ENCODE data around the gene ATP6V1A. TPM values are rescaled to one million over a fixed set of nuclear protein-coding genes. Genes with fewer than 3 reads are reported as not detected.

The ATP6V1A gene
- total and polyA plus RNA-seq, 2 of the 13 experiments (the other 11 are each of a cell fraction or from before 2014, with no cell fraction given) = 23.4 to 95.1 TPM

- in situ Hi-C loops (cut with HindIII; ENCODE audit: extremely low pct_ligation_motif_present, low pct_unique_long_range_greater_than_20kb) = no loop called here
- H3K9me3 ChIP-seq (ENCODE audit: low read length) = no peaks in the 10 kb centered on the region
- no TSS peak for BruUV-seq (replicated peaks)
- no peak overlapping the region for H3K9ac ChIP-seq (ENCODE audit: insufficient read depth, low read depth, low read length)
- H3K36me3 ChIP-seq (replicated peaks in 1 of 2; ENCODE audit: control insufficient read depth in 1 of 2, insufficient read depth in 2 of 2, low read length in 2 of 2) = no peaks in the 10 kb centered on the region
- ATAC-seq (no peak), DNase-seq (ENCODE audit: low spot score) (no peak), FAIRE-seq (no peak)
- ChIA-PET POLR2A (no interaction called here), CTCF (ENCODE audit: low intra/inter-chr PET ratio, low total read pairs) (no interaction called here)
- H4K20me1 ChIP-seq (ENCODE audit: insufficient read depth, low read length) = no peaks in the 10 kb centered on the region
- H3K4me3 ChIP-seq (replicated peaks in 1 of 3; ENCODE audit: insufficient read depth in 1 of 3, low read depth in 2 of 3, low read length in 3 of 3) = no peak overlapping the region
- H3K4me2 ChIP-seq (ENCODE audit: low read depth, low read length) = no peak overlapping the region
- no peaks in the 10 kb centered on the region for H3K79me2 ChIP-seq (ENCODE audit: insufficient read depth, low read length)
- intact Hi-C loops (cut with micrococcal nuclease; ENCODE audit: unreplicated experiment) = no loop called here
- H2AFZ ChIP-seq (ENCODE audit: low read length) = no peak overlapping the region
- H3K27me3 ChIP-seq (ENCODE audit: control insufficient read depth in 1 of 2, insufficient read depth in 2 of 2, low read length in 2 of 2) = no peaks in the 10 kb centered on the region; a peak in 1 of 5 replicates
- WGBS (ENCODE audit: low lambda C conversion rate) = 4% methylated on average over 3 of the region's 3 CpGs
- no peak overlapping the region for H3K27ac ChIP-seq (ENCODE audit: extremely low read length, insufficient read depth, low read length)
- TF ChIP-seq GATAD1 (CRISPR knock-in tag; IDR thresholded peaks at IDR 0.05) = no peak
- TF ChIP-seq ZNF451 (CRISPR knock-in tag; IDR thresholded peaks at IDR 0.05) = no peak
- H3K4me1 ChIP-seq (ENCODE audit: insufficient read depth, low read length) = no peaks in the 10 kb centered on the region
Observed at GRCh38 chr3:113852506-113852905, 105.7 kb downstream of the ATP6V1A start.

Other genes starting within 250 kb of the ATP6V1A start
- 11.8 and 11.9 TPM in 2 replicates for gene SPICE1, start 231.9 kb upstream of the ATP6V1A start, total RNA-seq (2016; rRNA removed; fragmentation: Illumina TruSeq; extraction: Trizol)
- 2.4 and 2.8 TPM in 2 replicates for gene SPICE1, start 231.9 kb upstream of the ATP6V1A start, polyA plus RNA-seq (2011; rRNA removed)
- 0.07 TPM in 1 of 2 replicates, not detected in the other for gene SIDT1, start 214.5 kb upstream of the ATP6V1A start, total RNA-seq (2016; rRNA removed; fragmentation: Illumina TruSeq; extraction: Trizol)
- gene SIDT1, start 214.5 kb upstream of the ATP6V1A start, polyA plus RNA-seq (2011; rRNA removed) = 0.07 TPM in 1 of 2 replicates, not detected in the other
- gene USF3, start 50.4 kb upstream of the ATP6V1A start, total RNA-seq (2016; rRNA removed; fragmentation: Illumina TruSeq; extraction: Trizol) = 6.3 and 13.3 TPM in 2 replicates
- gene USF3, start 50.4 kb upstream of the ATP6V1A start, polyA plus RNA-seq (2011; rRNA removed) = 10.9 and 15.2 TPM in 2 replicates
- gene NAA50, start 786 bp upstream of the ATP6V1A start, total RNA-seq (2016; rRNA removed; fragmentation: Illumina TruSeq; extraction: Trizol) = 233 and 352 TPM in 2 replicates
- gene NAA50, start 786 bp upstream of the ATP6V1A start, polyA plus RNA-seq (2011; rRNA removed) = 30.2 and 30.3 TPM in 2 replicates
- gene GRAMD1C, start 91.8 kb downstream of the ATP6V1A start, total RNA-seq (2016; rRNA removed; fragmentation: Illumina TruSeq; extraction: Trizol) = not detected in 2 replicates
- 0.45 and 1.0 TPM in 2 replicates for gene GRAMD1C, start 91.8 kb downstream of the ATP6V1A start, polyA plus RNA-seq (2011; rRNA removed)
- gene ZDHHC23, start 201.0 kb downstream of the ATP6V1A start, total RNA-seq (2016; rRNA removed; fragmentation: Illumina TruSeq; extraction: Trizol) = 7.8 and 8.8 TPM in 2 replicates
- 1.4 and 1.6 TPM in 2 replicates for gene ZDHHC23, start 201.0 kb downstream of the ATP6V1A start, polyA plus RNA-seq (2011; rRNA removed)